ENCODE results near the gene DOK5.

- TF ChIP-seq PATZ1 (CRISPR knock-in tag; IDR thresholded peaks at IDR 0.05; ENCODE audit: borderline replicate concordance): no peak
- TF ChIP-seq DDX20 (tag; IDR thresholded peaks at IDR 0.05; ENCODE audit: low read depth): no peak
- no peak for TF ChIP-seq SIX5 (IDR thresholded peaks at IDR 0.05; ENCODE audit: borderline replicate concordance in 1 of 2, insufficient read depth in 1 of 2, low read depth in 1 of 2, low read length in 2 of 2)
- no peak for TF ChIP-seq NFIX (CRISPR knock-in tag; IDR thresholded peaks at IDR 0.05; ENCODE audit: low read depth)
- no peak for TF ChIP-seq RBM39 (optimal IDR thresholded peaks at IDR 0.05; ENCODE audit: low read depth, low read length)
- no peak for TF ChIP-seq ELF4 (CRISPR knock-in tag; IDR thresholded peaks at IDR 0.05)
Observed at GRCh38 chr20:54596651-54597050, 121.3 kb downstream of the DOK5 start.

Data from K562 (cell line).